H9 (cell line): ENCODE results near the gene HSPA6. TPM values are rescaled to one million over a fixed set of nuclear protein-coding genes. Genes with fewer than 3 reads are reported as not detected.

Source experiments
- DNase-seq: peaks from one replicate; pipeline ENCODE4 v3.0.0-alpha.2; 2017
- H2AFZ ChIP-seq: one replicate; pipeline ENCODE4 v1.6.1; 2013; ENCODE audit warnings: mild to moderate bottlenecking, low read length, control low read depth, moderate library complexity
- H2AK5ac ChIP-seq: 2 replicates; pipeline ENCODE4 v1.6.1; 2013; ENCODE audit warnings: low read length, control low read depth, mixed read lengths; ENCODE audit not compliant: insufficient read length
- H2BK120ac ChIP-seq: one replicate; pipeline ENCODE4 v1.6.1; 2013; ENCODE audit warnings: low read depth, mild to moderate bottlenecking, low read length, control low read depth, inconsistent platforms; ENCODE audit not compliant: poor library complexity, severe bottlenecking
- H2BK12ac ChIP-seq: 2 replicates; pipeline ENCODE4 v1.6.1; 2013; ENCODE audit warnings: low read length, control low read depth, mixed read lengths, low read depth; ENCODE audit not compliant: insufficient read length
- H2BK15ac ChIP-seq: 2 replicates; pipeline ENCODE4 v1.6.1; 2013; ENCODE audit warnings: low read depth, low read length, control low read depth
- H2BK20ac ChIP-seq: one replicate; pipeline ENCODE4 v1.6.1; 2013; ENCODE audit warnings: low read depth, mild to moderate bottlenecking, low read length, control low read depth, inconsistent platforms; ENCODE audit not compliant: poor library complexity, severe bottlenecking
- H2BK5ac ChIP-seq: 2 replicates; pipeline ENCODE4 v1.6.1; 2013; ENCODE audit warnings: low read length, control low read depth, mixed read lengths; ENCODE audit not compliant: insufficient read length
- H3K14ac ChIP-seq: 2 replicates; pipeline ENCODE4 v1.6.1; 2013; ENCODE audit warnings: low read length, control low read depth; ENCODE audit not compliant: insufficient read depth
- H3K18ac ChIP-seq: 2 replicates; pipeline ENCODE4 v1.6.1; 2013; ENCODE audit warnings: low read depth, mild to moderate bottlenecking, mixed read lengths, low read length, control low read depth; ENCODE audit not compliant: insufficient read length
- H3K23ac ChIP-seq: 2 replicates; pipeline ENCODE4 v1.6.1; 2013; ENCODE audit warnings: low read length, control low read depth, mixed read lengths, low read depth; ENCODE audit not compliant: insufficient read length
- H3K23me2 ChIP-seq: 2 replicates; pipeline ENCODE4 v1.6.1; 2013; ENCODE audit warnings: low read depth, mild to moderate bottlenecking, mixed read lengths, low read length, control low read depth; ENCODE audit not compliant: insufficient read length, poor library complexity, severe bottlenecking
- H3K27ac ChIP-seq: 2 replicates; pipeline ENCODE4 v1.5.1; 2013; ENCODE audit warnings: low read length, control low read depth, mixed read lengths, low read depth; ENCODE audit not compliant: insufficient read length
- H3K27me3 ChIP-seq: 2 replicates; pipeline ENCODE4 v1.6.1; 2013; ENCODE audit warnings: low read length, control low read depth, inconsistent platforms; ENCODE audit not compliant: insufficient read depth
- H3K4ac ChIP-seq: 2 replicates; pipeline ENCODE4 v1.6.1; 2013; ENCODE audit warnings: low read depth, mild to moderate bottlenecking, control low read depth, inconsistent platforms, low read length, moderate library complexity
- H3K4me1 ChIP-seq: 2 replicates; pipeline ENCODE4 v1.6.1; 2013; ENCODE audit warnings: low read length, control low read depth, inconsistent platforms; ENCODE audit not compliant: insufficient read depth
- H3K4me2 ChIP-seq: 2 replicates; pipeline ENCODE4 v1.6.1; 2013; ENCODE audit warnings: low read length, control low read depth, mixed read lengths; ENCODE audit not compliant: insufficient read length, insufficient read depth
- H3K56ac ChIP-seq: 2 replicates; pipeline ENCODE4 v1.6.1; 2013; ENCODE audit warnings: low read depth, mild to moderate bottlenecking, mixed read lengths, low read length, control low read depth; ENCODE audit not compliant: insufficient read length
- H3K79me1 ChIP-seq: 2 replicates; pipeline ENCODE4 v1.6.1; 2013; ENCODE audit warnings: low read depth, mild to moderate bottlenecking, moderate library complexity, low read length, control low read depth, inconsistent platforms; ENCODE audit not compliant: insufficient read depth, poor library complexity, severe bottlenecking
- H3K79me2 ChIP-seq: 2 replicates; pipeline ENCODE4 v1.6.1; 2013; ENCODE audit warnings: low read length, control low read depth, inconsistent platforms; ENCODE audit not compliant: insufficient read depth
- H3K9ac ChIP-seq: 2 replicates; pipeline ENCODE4 v1.6.1; 2013; ENCODE audit warnings: low read length, control low read depth, mixed read lengths; ENCODE audit not compliant: insufficient read length; ENCODE audit errors: extremely low read depth
- H3K9me3 ChIP-seq: one replicate; pipeline ENCODE4 v1.6.1; 2013; ENCODE audit warnings: low read depth, low read length, inconsistent platforms; ENCODE audit not compliant: control insufficient read depth
- H3T11ph ChIP-seq: one replicate; pipeline ENCODE4 v1.6.1; 2013; ENCODE audit warnings: mild to moderate bottlenecking, low read length, control low read depth, inconsistent platforms
- H4K20me1 ChIP-seq: one replicate; pipeline ENCODE4 v1.6.1; 2013; ENCODE audit not compliant: control insufficient read depth, insufficient read length, insufficient read depth
- H4K5ac ChIP-seq: 2 replicates; pipeline ENCODE4 v1.6.1; 2013; ENCODE audit warnings: low read depth, mild to moderate bottlenecking, mixed read lengths, low read length, control low read depth; ENCODE audit not compliant: insufficient read length
- H4K8ac ChIP-seq: replicated peaks from 2 replicates; pipeline ENCODE4 v1.6.1; 2013; ENCODE audit warnings: low read length, control low read depth, mixed read lengths, low read depth; ENCODE audit not compliant: insufficient read length
- H4K91ac ChIP-seq: 2 replicates; pipeline ENCODE4 v1.6.1; 2013; ENCODE audit warnings: low read depth, mild to moderate bottlenecking, moderate library complexity, mixed read lengths, low read length, control low read depth; ENCODE audit not compliant: insufficient read length
- H3K27ac Mint-ChIP-seq, 3 experiments: 2 replicates in 2 of 3; 3 replicates in 1 of 3; pipeline ENCODE4 v1.8.0; 2020 to 2021; ENCODE audit warnings: mixed read lengths in 3 of 3, mild to moderate bottlenecking in 1 of 3, moderate library complexity in 1 of 3
- H3K27me3 Mint-ChIP-seq: 2 replicates; pipeline ENCODE4 v1.8.0; 2021; ENCODE audit warnings: low read depth, mild to moderate bottlenecking, moderate library complexity, mixed read lengths
- H3K36me3 Mint-ChIP-seq, 3 experiments: 2 replicates in 2 of 3; 3 replicates in 1 of 3; pipeline ENCODE4 v1.8.0; 2020 to 2021; ENCODE audit warnings: low read depth in 3 of 3, mixed read lengths in 3 of 3; ENCODE audit not compliant: insufficient read depth in 1 of 3
- H3K4me1 Mint-ChIP-seq, 2 experiments: 2 replicates each; pipeline ENCODE4 v1.8.0; 2020; ENCODE audit warnings: mixed read lengths in 2 of 2
- H3K4me3 Mint-ChIP-seq, 2 experiments: 2 replicates in 1 of 2; 3 replicates in 1 of 2; pipeline ENCODE4 v1.8.0; 2020 to 2021; ENCODE audit warnings: mild to moderate bottlenecking in 2 of 2, mixed read lengths in 2 of 2, moderate library complexity in 1 of 2
- H3K9me3 Mint-ChIP-seq, 2 experiments: 2 replicates in 1 of 2; 3 replicates in 1 of 2; pipeline ENCODE4 v1.8.0; 2020; ENCODE audit warnings: mild to moderate bottlenecking in 2 of 2, mixed read lengths in 2 of 2, moderate library complexity in 1 of 2
- CTCF ChIP-seq: fragments of 200-600 bp; sonication (generic); conservative IDR thresholded peaks from 3 replicates; pipeline ENCODE4 v1.8.0; 2021; ENCODE audit warnings: antibody characterized with exemption, mild to moderate bottlenecking
- WGBS: extraction: QIAGEN DNeasy Blood & Tissue Kit; methylation state at CpG from one replicate; pipeline ENCODE4 v1.1.7; 2013; ENCODE audit warnings: missing lambda C conversion rate, low lambda C conversion rate, mixed read lengths; ENCODE audit not compliant: insufficient read length; ENCODE audit errors: extremely low coverage; 5-methylcytosine and 5-hydroxymethylcytosine counted together
- total RNA-seq: library from RNA; stranded (reverse); gene quantifications from 2 replicates; pipeline ENCODE4 v1.2.1, GENCODE V29; 2021

HSPA6 gene
- total RNA-seq, 1 experiment from 2014 or later: not detected

- no CpG with 5 or more reads among the region's 20 CpGs for WGBS
- peaks cover 0 to 5% (median 0%) of the 10 kb centered on the region in 3 experiments; a peak in 3 of 7 replicates for H3K36me3 Mint-ChIP-seq
Measured at GRCh38 chr1:161480381-161481035, 43.8 kb upstream of the HSPA6 start.

More at GRCh38 chr1:161480381-161481035, 43.8 kb upstream of the HSPA6 start:
- no peak for TF ChIP-seq CTCF
- Histone ChIP-seq H3T11ph (no peak overlapping the region), H2BK120ac (no peak overlapping the region), H3K23me2 (peaks cover 2% of the 10 kb centered on the region), H3K4ac (no peak overlapping the region), H4K8ac (no peak overlapping the region), H3K4me1 (no peaks in the 10 kb centered on the region), H4K5ac (no peak overlapping the region), H2BK5ac (no peak overlapping the region), H3K4me2 (no peak overlapping the region), H3K27ac (no peak overlapping the region), H4K91ac (no peak overlapping the region), H3K79me2 (no peaks in the 10 kb centered on the region), H4K20me1 (no peaks in the 10 kb centered on the region), H2BK15ac (no peak overlapping the region), H2AFZ (no peak overlapping the region), H3K79me1 (no peaks in the 10 kb centered on the region), H3K14ac (no peak overlapping the region), H2AK5ac (no peak overlapping the region), H3K27me3 (no peaks in the 10 kb centered on the region), H2BK12ac (no peak overlapping the region), H3K23ac (no peak overlapping the region), H2BK20ac (no peak overlapping the region), H3K9ac (no peak overlapping the region), H3K56ac (no peak overlapping the region), H3K18ac (no peak overlapping the region), H3K9me3 (no peaks in the 10 kb centered on the region)
- no peak overlapping the region for H3K27ac Mint-ChIP-seq
- no peak for DNase-seq
- H3K9me3 Mint-ChIP-seq: peaks cover 9 to 18% of the 10 kb centered on the region in 2 experiments; a peak in 4 of 5 replicates
- H3K4me1 Mint-ChIP-seq: no peaks in the 10 kb centered on the region; a peak in 1 of 4 replicates
- H3K27me3 Mint-ChIP-seq: peaks cover 32% of the 10 kb centered on the region
- no peak overlapping the region for H3K4me3 Mint-ChIP-seq
